ENCODE measurements around the gene CHD3.
A peak's percentile ranks its signal among the peaks of the same experiment; 100 is the strongest.

The CHD3 gene

GRCh38 chr17:7932483-7932891 is 43.9 kb downstream of the CHD3 start:
- TF ChIP-seq, protein P1, sequence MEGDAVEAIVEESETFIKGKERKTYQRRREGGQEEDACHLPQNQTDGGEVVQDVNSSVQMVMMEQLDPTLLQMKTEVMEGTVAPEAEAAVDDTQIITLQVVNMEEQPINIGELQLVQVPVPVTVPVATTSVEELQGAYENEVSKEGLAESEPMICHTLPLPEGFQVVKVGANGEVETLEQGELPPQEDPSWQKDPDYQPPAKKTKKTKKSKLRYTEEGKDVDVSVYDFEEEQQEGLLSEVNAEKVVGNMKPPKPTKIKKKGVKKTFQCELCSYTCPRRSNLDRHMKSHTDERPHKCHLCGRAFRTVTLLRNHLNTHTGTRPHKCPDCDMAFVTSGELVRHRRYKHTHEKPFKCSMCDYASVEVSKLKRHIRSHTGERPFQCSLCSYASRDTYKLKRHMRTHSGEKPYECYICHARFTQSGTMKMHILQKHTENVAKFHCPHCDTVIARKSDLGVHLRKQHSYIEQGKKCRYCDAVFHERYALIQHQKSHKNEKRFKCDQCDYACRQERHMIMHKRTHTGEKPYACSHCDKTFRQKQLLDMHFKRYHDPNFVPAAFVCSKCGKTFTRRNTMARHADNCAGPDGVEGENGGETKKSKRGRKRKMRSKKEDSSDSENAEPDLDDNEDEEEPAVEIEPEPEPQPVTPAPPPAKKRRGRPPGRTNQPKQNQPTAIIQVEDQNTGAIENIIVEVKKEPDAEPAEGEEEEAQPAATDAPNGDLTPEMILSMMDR (conservative IDR thresholded peaks at IDR 0.05): no peak
- H3K27ac ChIP-seq: peak overlapping the region; percentile 60; the same call in 1 of the 2 replicates

DNA sequence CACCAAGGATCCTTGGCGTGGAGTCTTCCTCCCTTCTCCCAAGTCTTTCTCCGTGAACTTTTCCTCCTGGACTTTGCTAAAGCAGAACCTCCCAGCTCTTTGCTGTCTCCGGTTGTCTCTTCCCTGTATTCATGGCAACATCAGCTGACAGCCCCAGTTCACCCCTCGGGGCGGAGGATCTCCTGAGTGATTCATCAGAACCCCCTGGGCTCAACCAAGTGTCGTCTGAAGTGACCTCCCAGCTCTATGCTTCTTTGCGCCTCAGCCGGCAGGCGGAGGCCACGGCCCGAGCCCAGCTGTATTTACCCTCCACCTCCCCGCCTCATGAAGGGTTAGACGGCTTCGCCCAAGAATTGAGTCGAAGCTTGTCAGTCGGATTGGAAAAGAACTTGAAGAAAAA is 44.4 kb downstream of the CHD3 start:
- TF ChIP-seq, protein P1 (conservative IDR thresholded peaks at IDR 0.05): no peak
- H3K27ac ChIP-seq: peak overlapping the region; percentile 60; the same call in 1 of the 2 replicates

- H3K27ac ChIP-seq: peak overlapping the region; percentile 54
- TF ChIP-seq, protein P1 (conservative IDR thresholded peaks at IDR 0.05): no peak
Measured at GRCh38 chr17:7935859-7936258, 47.3 kb downstream of the CHD3 start.

GRCh38 chr17:7940034-7940433 is 51.4 kb downstream of the CHD3 start:
- H3K27ac ChIP-seq: no peak overlapping the region
- TF ChIP-seq, protein P1 (conservative IDR thresholded peaks at IDR 0.05): no peak

- TF ChIP-seq, protein P1 (conservative IDR thresholded peaks at IDR 0.05): no peak
- no peak overlapping the region for H3K27ac ChIP-seq
Measured at GRCh38 chr17:7940743-7941142, 52.2 kb downstream of the CHD3 start.

DNA sequence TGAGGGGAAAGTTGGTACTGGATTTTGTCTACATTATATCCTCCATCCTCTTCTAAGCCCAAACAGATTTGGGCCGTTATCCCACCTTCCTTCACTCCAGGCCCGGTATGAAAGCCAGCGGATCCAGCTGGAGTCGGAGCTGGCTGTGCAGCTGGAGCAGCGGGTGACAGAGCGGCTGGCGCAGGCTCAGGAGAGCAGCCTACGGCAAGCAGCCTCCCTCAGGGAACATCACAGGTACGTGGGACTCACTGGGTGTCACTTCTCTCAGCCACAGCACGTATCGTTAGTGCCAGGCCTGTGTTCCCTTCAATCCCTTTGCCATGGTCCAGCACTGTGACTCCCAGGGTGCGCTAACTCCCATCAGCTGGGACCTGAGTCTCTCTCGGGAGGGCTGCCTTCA is 54.7 kb downstream of the CHD3 start:
- H3K27ac ChIP-seq: no peak overlapping the region
- TF ChIP-seq, protein P1 (conservative IDR thresholded peaks at IDR 0.05): no peak

- no peak overlapping the region for H3K27ac ChIP-seq
- TF ChIP-seq, protein P1 (conservative IDR thresholded peaks at IDR 0.05): no peak
Measured at GRCh38 chr17:7944326-7944725, 55.7 kb downstream of the CHD3 start.
